Activated T-cell treated with anti-CD3 and anti-CD28 coated beads, Interleukin-2, amount 50 U/mL, for 4 hours (primary cell): ENCODE data around the gene GCNT2. TPM values are rescaled to one million over a fixed set of nuclear protein-coding genes. Genes with fewer than 3 reads are reported as not detected.
"Not testable (repeated sequence)": the region's sequence is repeated elsewhere in the genome, so short reads cannot be mapped to it uniquely, and the experiment has no call there.

ENCODE experiments used
- ATAC-seq, 2 donors: fragments of 200-7000 bp; cut with Tn5 transposase; one replicate each; pipeline ENCODE4 v1.10.0; 2021
- DNase-seq: peaks from one replicate; pipeline ENCODE4 v3.0.0-alpha.2; 2020
- H3K27me3 Mint-ChIP-seq: one replicate; pipeline ENCODE4 v1.8.0; 2021; ENCODE audit warnings: low read depth, mixed read lengths
- H3K36me3 Mint-ChIP-seq: one replicate; pipeline ENCODE4 v1.8.0; 2022; ENCODE audit warnings: mixed read lengths; ENCODE audit not compliant: insufficient read depth
- H3K4me1 Mint-ChIP-seq: one replicate; pipeline ENCODE4 v1.8.0; 2021; ENCODE audit warnings: low read depth, mixed read lengths
- H3K4me3 Mint-ChIP-seq: one replicate; pipeline ENCODE4 v1.8.0; 2021; ENCODE audit warnings: mild to moderate bottlenecking, moderate library complexity, mixed read lengths
- H3K9me3 Mint-ChIP-seq: one replicate; pipeline ENCODE4 v1.8.0; 2021; ENCODE audit warnings: mixed read lengths
- total RNA-seq, 3 donors: library from RNA; stranded (reverse); gene quantifications; one replicate each; pipeline ENCODE4 v1.2.1, GENCODE V29; 2021

Gene GCNT2
- total RNA-seq, 3 donors from 2014 or later: 0.71 to 0.92 (median 0.78) TPM

DNA sequence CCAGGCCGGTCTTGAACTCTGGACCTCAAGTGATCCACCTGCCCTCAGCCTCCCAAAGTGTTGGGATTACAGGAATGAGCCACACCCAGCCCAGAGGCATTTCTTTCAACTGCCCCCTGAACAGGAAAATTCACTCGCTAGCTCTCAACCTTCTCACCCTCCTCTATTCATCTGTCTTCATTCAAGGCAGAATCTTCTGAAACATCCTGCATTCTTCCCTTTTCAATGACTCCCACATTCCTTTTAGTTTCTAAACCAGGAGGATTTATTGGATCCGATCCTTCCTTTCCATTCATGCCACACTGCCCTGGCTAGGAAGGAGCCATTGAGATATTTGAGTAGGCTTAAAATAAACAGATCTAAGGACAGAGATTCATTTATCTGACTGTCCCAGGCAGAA, 120.4 kb downstream of the GCNT2 start:
- Mint-ChIP-seq H3K4me3 (no peak overlapping the region), H3K4me1 (peaks cover 4% of the 10 kb centered on the region), H3K27me3 (peaks cover 17% of the 10 kb centered on the region), H3K36me3 (no peaks in the 10 kb centered on the region), H3K9me3 (no peaks in the 10 kb centered on the region)
- DNase-seq (no peak), ATAC-seq (no peak)

DNA sequence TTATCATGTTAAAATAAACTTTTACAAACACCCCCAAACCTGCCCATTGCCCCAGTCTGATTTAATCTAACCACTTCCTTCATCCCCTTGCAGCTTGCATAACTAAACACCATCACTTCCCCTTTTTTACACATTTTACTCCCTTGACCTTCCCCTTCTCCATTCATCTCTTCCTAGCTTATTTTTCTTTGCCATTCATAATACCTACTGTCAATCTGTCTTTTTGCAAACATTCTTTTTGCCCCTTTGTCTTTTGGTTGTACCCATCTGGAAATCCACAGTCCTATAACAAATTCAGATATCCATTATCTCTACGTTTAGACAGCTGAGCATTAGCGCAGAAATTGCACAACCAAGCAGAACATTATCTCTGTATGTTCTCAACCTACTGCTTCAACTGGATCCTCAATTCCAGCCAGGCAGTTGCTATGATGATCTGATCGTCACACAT, 122.1 kb downstream of the GCNT2 start:
- DNase-seq (no peak), ATAC-seq (no peak)
- peaks cover 17% of the 10 kb centered on the region for H3K27me3 Mint-ChIP-seq
- H3K4me3 Mint-ChIP-seq: no peak overlapping the region
- no peaks in the 10 kb centered on the region for H3K36me3 Mint-ChIP-seq
- peaks cover 4% of the 10 kb centered on the region for H3K4me1 Mint-ChIP-seq
- no peaks in the 10 kb centered on the region for H3K9me3 Mint-ChIP-seq

DNA sequence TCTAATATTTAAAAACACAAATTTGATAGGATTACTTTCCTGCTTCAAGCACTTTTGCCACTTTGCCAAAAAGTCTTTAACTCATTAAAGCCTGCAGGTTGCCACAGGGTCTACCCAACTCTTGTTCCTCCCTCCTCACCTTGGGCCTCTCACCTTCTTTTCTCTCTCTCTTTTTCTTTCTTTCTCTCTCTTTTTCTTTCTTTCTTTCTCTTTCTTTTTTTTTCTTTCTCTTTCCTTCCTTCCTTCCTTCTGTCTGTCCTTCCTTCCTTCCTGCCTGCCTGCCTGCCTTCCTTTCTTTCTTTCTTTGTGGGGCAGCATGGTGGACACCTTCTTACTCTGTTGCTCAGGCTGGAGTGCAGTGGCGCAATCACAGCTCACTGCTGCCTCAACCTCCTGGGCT, 123.1 kb downstream of the GCNT2 start:
- ATAC-seq (no peak), DNase-seq (no peak)
- H3K36me3 Mint-ChIP-seq: no peaks in the 10 kb centered on the region
- peaks cover 14% of the 10 kb centered on the region for H3K27me3 Mint-ChIP-seq
- no peak overlapping the region for H3K4me3 Mint-ChIP-seq
- H3K9me3 Mint-ChIP-seq: no peaks in the 10 kb centered on the region
- peaks cover 4% of the 10 kb centered on the region for H3K4me1 Mint-ChIP-seq

DNA sequence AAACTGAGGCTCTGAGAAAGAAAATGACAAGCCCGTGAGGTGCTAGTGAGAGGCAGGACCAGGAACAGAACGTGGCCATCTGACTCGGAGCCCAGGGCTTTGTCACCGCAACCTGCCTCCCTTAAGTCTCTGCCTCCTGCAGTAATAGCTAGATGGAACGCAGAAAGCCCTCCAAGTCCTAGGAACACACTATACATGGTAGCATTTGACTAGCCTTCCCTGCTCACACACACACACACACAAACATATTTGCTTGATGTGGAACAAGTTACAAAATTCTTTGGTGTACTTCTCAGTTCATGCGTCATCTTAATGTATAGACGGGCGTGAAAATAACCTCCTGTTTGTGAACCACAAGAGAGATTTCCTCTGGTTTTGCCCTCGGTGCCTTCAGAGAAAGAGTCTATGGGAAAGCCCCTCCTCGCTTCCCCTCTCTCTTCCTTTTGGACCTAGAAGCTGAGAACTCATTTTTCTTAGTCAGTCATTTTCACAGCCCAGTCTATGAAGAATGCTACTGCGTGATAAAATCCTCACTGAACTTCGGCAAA, 134.4 kb downstream of the GCNT2 start:
- no peaks in the 10 kb centered on the region for H3K36me3 Mint-ChIP-seq
- no peaks in the 10 kb centered on the region for H3K9me3 Mint-ChIP-seq
- ATAC-seq (no peak), DNase-seq (no peak)
- H3K4me3 Mint-ChIP-seq: no peak overlapping the region
- H3K27me3 Mint-ChIP-seq: peaks cover 28% of the 10 kb centered on the region
- peaks cover 10% of the 10 kb centered on the region for H3K4me1 Mint-ChIP-seq

DNA sequence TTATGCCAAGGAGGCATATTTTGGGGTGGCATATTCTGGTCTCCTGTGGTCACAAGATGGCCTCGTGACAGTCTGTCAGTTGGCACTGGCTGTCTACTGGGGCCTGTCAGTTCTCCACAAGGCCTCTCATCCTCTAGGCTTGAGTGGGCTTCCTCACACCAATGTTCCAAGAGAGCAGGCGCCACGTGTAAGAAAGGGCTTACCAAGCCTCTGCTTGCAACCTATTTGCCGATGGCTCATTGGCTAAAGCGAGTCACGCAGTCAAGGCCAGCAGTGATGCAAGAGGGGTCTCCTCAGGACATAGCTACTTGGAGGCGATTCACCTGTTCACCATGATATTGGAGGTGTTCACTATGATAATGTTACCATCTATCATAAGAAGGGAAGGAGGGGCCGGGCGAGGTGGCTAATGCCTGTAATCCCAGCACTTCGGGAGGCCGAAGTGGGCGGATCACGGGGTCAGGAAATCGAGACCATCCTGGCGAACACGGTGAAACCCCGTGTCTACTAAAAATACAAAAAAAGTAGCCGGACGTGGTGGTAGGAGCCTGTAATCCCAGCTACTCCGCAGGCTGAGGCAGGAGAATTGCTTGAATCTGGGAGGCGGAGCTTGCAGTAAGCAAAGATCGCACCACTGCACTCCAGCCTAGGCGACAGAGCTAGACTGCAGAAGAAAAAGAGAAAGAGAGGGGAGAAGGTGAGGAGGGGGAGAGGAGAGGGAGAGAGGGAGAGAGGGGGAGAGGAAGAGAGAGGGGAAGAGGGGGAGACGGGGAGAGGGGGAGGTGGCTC, 138.0 kb downstream of the GCNT2 start:
- ATAC-seq: peak in 1 of 2 donors; percentile 18
- H3K36me3 Mint-ChIP-seq: no peaks in the 10 kb centered on the region
- peak overlapping the region; percentile 43 for H3K4me3 Mint-ChIP-seq

DNA sequence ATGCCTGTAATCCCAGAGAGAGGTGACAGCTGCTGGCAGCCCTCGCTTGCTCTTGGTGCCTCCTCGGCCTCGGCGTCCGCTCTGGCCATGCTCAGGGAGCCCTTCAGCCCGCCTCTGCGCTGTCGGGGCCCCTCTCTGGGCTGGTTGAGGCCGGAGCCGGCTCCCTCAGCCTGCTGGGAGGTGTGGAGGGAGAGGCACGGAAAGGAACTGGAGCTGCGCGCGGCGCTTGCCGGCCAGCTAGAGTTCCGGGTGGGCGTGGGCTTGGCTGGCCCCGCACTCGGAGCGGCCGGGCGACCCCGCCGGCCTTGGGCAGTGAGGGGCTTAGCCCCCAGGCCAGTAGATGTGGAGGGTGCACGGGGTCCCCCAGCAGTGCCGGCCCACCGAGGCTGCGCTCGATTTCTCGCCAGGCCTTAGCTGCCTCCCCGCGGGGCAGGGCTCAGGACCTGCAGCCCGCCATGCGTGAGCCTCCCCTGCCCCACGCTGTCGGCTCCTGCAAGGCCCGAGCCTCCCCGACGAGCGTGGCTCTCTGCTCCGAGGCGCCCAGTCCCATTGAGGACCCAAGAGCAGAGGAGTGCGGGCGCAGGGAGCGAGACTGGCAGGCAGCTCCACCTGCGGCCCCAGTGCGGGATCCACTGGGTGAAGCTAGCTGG, 138.7 kb downstream of the GCNT2 start:
- peak in 1 of 2 donors; percentile 48 for ATAC-seq
- Mint-ChIP-seq H3K9me3 (no peaks in the 10 kb centered on the region), H3K4me3 (no peak overlapping the region), H3K4me1 (peaks cover 10% of the 10 kb centered on the region), H3K36me3 (no peaks in the 10 kb centered on the region), H3K27me3 (peaks cover 18% of the 10 kb centered on the region)
- DNase-seq: no peak

More for the DNA sequence above, 138.0 kb downstream of the GCNT2 start:
- Mint-ChIP-seq H3K27me3 (peaks cover 19% of the 10 kb centered on the region), H3K9me3 (no peaks in the 10 kb centered on the region), H3K4me1 (peaks cover 10% of the 10 kb centered on the region)
- no peak for DNase-seq

DNA sequence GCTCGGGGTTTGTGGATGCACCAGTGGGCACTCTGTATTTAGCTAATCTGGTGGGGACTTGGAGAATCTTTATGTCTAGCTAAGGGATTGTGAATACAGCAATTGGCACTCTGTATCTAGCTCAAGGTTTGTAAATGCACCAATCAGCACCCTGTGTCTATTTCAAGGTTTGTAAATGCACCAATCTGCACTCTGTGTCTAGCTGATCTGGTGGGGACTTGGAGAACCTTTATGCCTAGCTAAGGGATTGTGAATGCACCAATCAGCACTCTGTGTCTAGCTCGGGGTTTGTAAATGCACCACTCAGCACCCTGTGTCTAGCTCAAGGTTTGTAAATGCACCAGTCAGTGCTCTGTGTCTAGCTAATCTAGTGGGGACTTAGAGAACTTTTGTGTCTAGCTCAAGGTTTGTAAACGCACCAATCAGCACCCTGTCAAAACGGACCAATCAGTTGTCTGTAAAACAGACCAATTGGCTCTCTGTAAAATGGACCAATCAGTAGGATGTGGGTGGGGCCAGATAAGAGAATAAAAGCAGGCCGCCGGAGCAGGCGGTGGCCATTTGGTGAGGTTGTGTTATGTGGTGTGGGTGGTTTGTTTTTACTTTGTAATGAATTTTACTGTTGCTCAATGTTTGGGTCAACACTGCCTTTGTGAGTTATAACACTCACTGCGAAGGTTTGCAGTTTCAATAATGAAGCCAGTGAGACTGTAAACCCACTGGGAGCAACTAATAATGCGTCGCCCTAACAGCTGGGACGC, 139.5 kb downstream of the GCNT2 start:
- not testable (repeated sequence) for H3K4me1 Mint-ChIP-seq, H3K36me3 Mint-ChIP-seq, DNase-seq, H3K9me3 Mint-ChIP-seq, H3K4me3 Mint-ChIP-seq, ATAC-seq
- H3K27me3 Mint-ChIP-seq: peaks cover 10% of the 10 kb centered on the region

DNA sequence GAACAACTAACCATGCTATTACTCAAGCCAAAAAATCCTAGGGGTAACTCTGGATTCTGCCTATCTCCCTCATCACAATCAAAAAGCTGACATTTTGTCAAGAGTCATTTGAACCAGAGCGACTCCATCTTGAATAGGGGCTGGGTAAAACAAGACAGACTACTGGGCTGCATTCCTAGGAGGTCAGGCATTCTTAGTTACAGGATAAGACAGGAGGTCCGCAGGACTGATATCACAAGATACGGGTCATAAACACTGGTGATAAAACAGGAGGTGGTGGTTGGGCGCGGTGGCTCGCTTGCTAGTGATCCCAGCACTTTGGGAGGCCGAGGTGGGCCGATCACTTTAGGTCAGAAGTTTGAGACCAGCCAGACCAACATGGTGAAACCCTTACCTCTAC, 141.1 kb downstream of the GCNT2 start:
- DNase-seq: no peak
- peaks cover 3% of the 10 kb centered on the region for H3K9me3 Mint-ChIP-seq
- H3K4me3 Mint-ChIP-seq: no peak overlapping the region
- no peak for ATAC-seq
- peaks cover 6% of the 10 kb centered on the region for H3K27me3 Mint-ChIP-seq
- H3K36me3 Mint-ChIP-seq: no peaks in the 10 kb centered on the region
- no peaks in the 10 kb centered on the region for H3K4me1 Mint-ChIP-seq

DNA sequence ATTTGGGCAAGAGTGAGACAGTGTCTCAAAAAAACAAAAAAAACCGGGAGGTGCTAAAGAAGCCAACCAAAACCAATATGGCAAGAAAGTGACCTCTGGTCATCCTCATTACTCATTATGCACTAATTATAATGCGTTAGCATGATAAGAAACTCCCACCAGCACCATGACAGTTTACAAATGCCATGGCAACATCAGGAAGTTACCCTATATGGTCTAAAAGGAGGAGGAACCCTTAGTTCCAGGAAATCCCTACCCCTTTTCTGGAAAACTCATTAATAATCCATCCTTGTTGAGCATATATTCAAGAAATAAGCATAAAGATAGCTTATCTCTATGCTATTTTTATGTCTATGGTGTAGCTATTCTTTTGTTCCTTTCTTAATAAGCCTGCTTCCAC, 141.6 kb downstream of the GCNT2 start:
- H3K9me3 Mint-ChIP-seq: peaks cover 3% of the 10 kb centered on the region
- no peak for DNase-seq
- H3K4me3 Mint-ChIP-seq: no peak overlapping the region
- H3K27me3 Mint-ChIP-seq: peaks cover 5% of the 10 kb centered on the region
- no peaks in the 10 kb centered on the region for H3K4me1 Mint-ChIP-seq
- no peaks in the 10 kb centered on the region for H3K36me3 Mint-ChIP-seq
- no peak for ATAC-seq

DNA sequence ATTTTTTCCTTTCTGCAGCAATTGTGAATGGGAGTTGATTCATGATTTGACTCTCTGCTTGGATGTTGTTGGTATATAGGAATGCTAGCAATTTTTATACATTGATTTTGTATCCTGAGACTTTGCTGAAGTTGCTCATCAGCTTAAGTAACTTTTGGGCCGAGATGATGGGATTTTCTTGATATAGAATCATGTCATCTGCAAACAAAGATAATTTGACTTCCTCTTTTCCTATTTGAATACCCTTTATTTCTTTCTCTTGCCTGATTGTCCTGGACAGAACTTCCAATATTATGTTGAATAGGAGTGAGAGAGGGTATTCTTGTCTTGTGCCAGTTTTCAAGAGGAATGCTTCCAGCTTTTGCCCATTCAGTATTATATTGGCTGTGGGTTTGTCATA, 144.4 kb downstream of the GCNT2 start:
- not testable (repeated sequence) for H3K9me3 Mint-ChIP-seq, H3K36me3 Mint-ChIP-seq, H3K4me3 Mint-ChIP-seq, H3K4me1 Mint-ChIP-seq, ATAC-seq, DNase-seq
- H3K27me3 Mint-ChIP-seq: peaks cover 11% of the 10 kb centered on the region

DNA sequence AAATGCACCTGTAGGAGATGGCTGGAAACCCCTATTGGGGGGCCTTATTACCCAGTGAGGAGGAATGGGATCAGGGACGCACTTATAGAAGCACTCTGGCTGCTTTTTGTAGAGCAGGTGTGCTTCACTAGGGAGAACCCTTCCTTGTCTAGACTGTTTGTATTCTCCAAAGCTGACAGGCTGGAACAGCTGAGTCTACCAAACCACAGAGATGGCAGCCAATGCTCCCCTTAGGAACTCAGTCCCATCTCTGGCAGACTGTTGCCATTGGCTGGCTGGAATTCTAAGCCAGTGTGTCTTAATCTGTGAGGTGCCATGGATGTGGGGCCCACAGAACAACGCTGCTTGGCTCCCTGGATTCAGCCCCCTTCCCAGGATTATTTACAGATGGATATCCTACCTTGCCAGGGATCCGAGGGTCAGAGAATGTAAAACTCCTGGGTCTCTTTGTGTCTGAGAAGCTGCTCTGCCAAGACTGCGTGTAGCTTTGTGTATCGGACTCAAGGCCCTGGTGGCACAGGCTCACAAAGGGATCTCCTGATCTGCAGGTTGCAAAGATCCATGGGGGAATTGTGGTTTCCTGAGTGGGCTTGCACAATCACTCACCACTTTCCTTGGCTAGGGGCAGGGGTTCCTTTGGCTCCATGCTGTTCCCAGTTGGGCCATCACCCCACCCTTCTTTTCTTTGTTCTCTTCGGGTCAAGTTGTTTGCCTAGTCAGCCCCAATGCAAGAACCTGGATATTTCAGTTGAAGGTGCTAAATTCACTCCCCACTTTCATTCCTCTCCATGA, 147.2 kb downstream of the GCNT2 start:
- H3K4me3 Mint-ChIP-seq: no peak overlapping the region

DNA sequence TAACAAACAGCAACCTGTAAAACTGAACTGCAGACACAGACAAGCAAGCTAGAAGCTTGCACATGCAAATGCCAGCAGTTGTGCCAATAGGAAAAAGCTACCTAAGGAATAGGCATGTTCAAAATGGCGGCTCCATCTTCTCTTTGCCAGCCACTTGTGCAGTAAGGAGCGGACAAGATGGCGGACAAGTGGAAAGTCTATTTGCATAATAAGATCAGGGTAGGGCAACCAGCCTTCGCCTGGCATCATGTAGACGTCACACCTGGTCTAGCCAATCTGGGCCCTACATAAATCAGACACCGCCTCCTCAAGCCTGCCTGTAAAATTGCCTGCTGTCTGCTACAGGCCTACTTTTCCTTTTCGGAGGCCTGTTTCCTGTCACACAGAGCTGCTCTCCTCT, 155.3 kb downstream of the GCNT2 start:
- DNase-seq: no peak
- Mint-ChIP-seq H3K36me3 (no peaks in the 10 kb centered on the region), H3K9me3 (no peaks in the 10 kb centered on the region), H3K4me3 (no peak overlapping the region), H3K27me3 (no peaks in the 10 kb centered on the region), H3K4me1 (no peaks in the 10 kb centered on the region)
- no peak for ATAC-seq

More for the DNA sequence above, 147.2 kb downstream of the GCNT2 start:
- ATAC-seq (no peak), DNase-seq (no peak)
- no peaks in the 10 kb centered on the region for H3K36me3 Mint-ChIP-seq
- H3K9me3 Mint-ChIP-seq: peaks cover 3% of the 10 kb centered on the region
- H3K27me3 Mint-ChIP-seq: peaks cover 11% of the 10 kb centered on the region
- H3K4me1 Mint-ChIP-seq: no peaks in the 10 kb centered on the region

DNA sequence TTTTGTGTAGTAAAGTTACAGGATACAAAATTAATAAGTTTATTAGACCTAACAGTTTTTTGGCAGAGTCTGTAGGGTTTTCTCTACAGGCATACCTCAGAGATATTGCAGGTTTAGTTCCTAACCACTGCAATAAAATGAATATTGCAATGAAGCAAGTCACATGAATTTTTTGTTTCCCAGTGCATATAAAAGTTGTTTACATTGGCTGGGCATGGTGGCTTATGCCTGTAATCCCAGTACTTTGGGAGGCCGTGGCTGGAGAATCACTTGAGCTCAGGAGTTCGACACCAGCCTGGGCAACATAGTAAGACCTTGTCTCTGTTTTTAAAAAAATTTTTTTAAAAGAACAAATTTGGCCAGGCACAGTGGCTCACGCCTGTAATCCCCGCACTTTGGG, 157.3 kb downstream of the GCNT2 start:
- DNase-seq: no peak
- H3K4me3 Mint-ChIP-seq: no peak overlapping the region
- peaks cover 6% of the 10 kb centered on the region for H3K4me1 Mint-ChIP-seq
- H3K36me3 Mint-ChIP-seq: no peaks in the 10 kb centered on the region
- no peak for ATAC-seq
- H3K27me3 Mint-ChIP-seq: no peaks in the 10 kb centered on the region
- no peaks in the 10 kb centered on the region for H3K9me3 Mint-ChIP-seq
